ENCODE measurements around the gene MACF1. TPM values are rescaled to one million over a fixed set of nuclear protein-coding genes. Genes with fewer than 3 reads are reported as not detected.
"Not testable (repeated sequence)": the region's sequence is repeated elsewhere in the genome, so short reads cannot be mapped to it uniquely, and the experiment has no call there.

The MACF1 gene
- total and polyA plus RNA-seq, 5 donors from 2014 or later: 21.8 to 431 (median 26.2) TPM

GRCh38 chr1:39453603-39454002 is 249.1 kb downstream of the MACF1 start:
- no peaks in the 10 kb centered on the region for H3K9me3 ChIP-seq (ENCODE audit: control insufficient read depth in 2 of 2, low read length in 2 of 2)
- peaks cover 94% of the 10 kb centered on the region for H3K36me3 ChIP-seq (ENCODE audit: control insufficient read depth, insufficient read depth, low read length)
- Mint-ChIP-seq H3K4me3 (no peak overlapping the region), H3K27ac (peak overlapping the region in 1 of 3 donors; percentile 55), H3K27me3 (no peaks in the 10 kb centered on the region), H3K36me3 (peaks cover 56% of the 10 kb centered on the region), H3K4me1 (no peaks in the 10 kb centered on the region), H3K9me3 (no peaks in the 10 kb centered on the region)
- no peak overlapping the region for H3K4me3 ChIP-seq (ENCODE audit: low read depth, low read length)
- H3K27ac ChIP-seq (ENCODE audit: insufficient read depth, low read length, poor library complexity, severe bottlenecking): no peak overlapping the region
- no peaks in the 10 kb centered on the region for H3K4me1 ChIP-seq (ENCODE audit: control insufficient read depth, insufficient read depth, low read length, poor library complexity, severe bottlenecking)
- DNase-seq: no peak
- no peaks in the 10 kb centered on the region for H3K27me3 ChIP-seq (ENCODE audit: control insufficient read depth, insufficient read depth, low read length)
- ATAC-seq (ENCODE audit: low read depth in 2 of 2): no peak

GRCh38 chr1:39458991-39459390 is 254.5 kb downstream of the MACF1 start:
- H3K27ac Mint-ChIP-seq: no peak overlapping the region
- H3K9me3 Mint-ChIP-seq: no peaks in the 10 kb centered on the region
- no peaks in the 10 kb centered on the region for H3K27me3 Mint-ChIP-seq
- H3K27ac ChIP-seq (ENCODE audit: insufficient read depth, low read length, poor library complexity, severe bottlenecking): no peak overlapping the region
- no peak overlapping the region for H3K4me3 Mint-ChIP-seq
- DNase-seq: no peak
- H3K4me1 Mint-ChIP-seq: no peaks in the 10 kb centered on the region
- no peak for ATAC-seq (ENCODE audit: low read depth in 2 of 2)
- no peaks in the 10 kb centered on the region for H3K9me3 ChIP-seq (ENCODE audit: control insufficient read depth in 2 of 2, low read length in 2 of 2)
- no peaks in the 10 kb centered on the region for H3K27me3 ChIP-seq (ENCODE audit: control insufficient read depth, insufficient read depth, low read length)
- no peak overlapping the region for H3K4me3 ChIP-seq (ENCODE audit: low read depth, low read length)
- H3K4me1 ChIP-seq (ENCODE audit: control insufficient read depth, insufficient read depth, low read length, poor library complexity, severe bottlenecking): no peaks in the 10 kb centered on the region
- H3K36me3 ChIP-seq (ENCODE audit: control insufficient read depth, insufficient read depth, low read length): peaks cover 97% of the 10 kb centered on the region
- peaks cover 67% of the 10 kb centered on the region for H3K36me3 Mint-ChIP-seq

GRCh38 chr1:39462074-39462473 is 257.6 kb downstream of the MACF1 start:
- Histone ChIP-seq H3K9me3 (ENCODE audit: control insufficient read depth in 2 of 2, low read length in 2 of 2) (no peaks in the 10 kb centered on the region), H3K27me3 (ENCODE audit: control insufficient read depth, insufficient read depth, low read length) (no peaks in the 10 kb centered on the region), H3K4me3 (ENCODE audit: low read depth, low read length) (no peak overlapping the region), H3K4me1 (ENCODE audit: control insufficient read depth, insufficient read depth, low read length, poor library complexity, severe bottlenecking) (no peaks in the 10 kb centered on the region), H3K36me3 (ENCODE audit: control insufficient read depth, insufficient read depth, low read length) (peaks cover 95% of the 10 kb centered on the region), H3K27ac (ENCODE audit: insufficient read depth, low read length, poor library complexity, severe bottlenecking) (no peak overlapping the region)
- no peaks in the 10 kb centered on the region for H3K27me3 Mint-ChIP-seq
- H3K4me3 Mint-ChIP-seq: no peak overlapping the region
- ATAC-seq (ENCODE audit: low read depth in 2 of 2) (no peak), DNase-seq (no peak)
- peaks cover 0 to 2% (median 0%) of the 10 kb centered on the region in 4 donors for H3K4me1 Mint-ChIP-seq
- no peak overlapping the region for H3K27ac Mint-ChIP-seq
- no peaks in the 10 kb centered on the region for H3K9me3 Mint-ChIP-seq
- peaks cover 58% of the 10 kb centered on the region for H3K36me3 Mint-ChIP-seq

- Mint-ChIP-seq H3K27me3 (no peaks in the 10 kb centered on the region), H3K27ac (peak overlapping the region in 2 of 3 donors; percentile 52 to 60), H3K36me3 (peaks cover 39% of the 10 kb centered on the region), H3K4me3 (no peak overlapping the region), H3K9me3 (no peaks in the 10 kb centered on the region), H3K4me1 (peaks cover 0 to 4% (median 1%) of the 10 kb centered on the region in 4 donors)
- DNase-seq: no peak
- H3K36me3 ChIP-seq (ENCODE audit: control insufficient read depth, insufficient read depth, low read length): peaks cover 89% of the 10 kb centered on the region
- H3K9me3 ChIP-seq (ENCODE audit: control insufficient read depth in 2 of 2, low read length in 2 of 2): no peaks in the 10 kb centered on the region
- H3K4me3 ChIP-seq (ENCODE audit: low read depth, low read length): no peak overlapping the region
- ATAC-seq (ENCODE audit: low read depth in 2 of 2): no peak
- no peak overlapping the region for H3K27ac ChIP-seq (ENCODE audit: insufficient read depth, low read length, poor library complexity, severe bottlenecking)
- no peaks in the 10 kb centered on the region for H3K27me3 ChIP-seq (ENCODE audit: control insufficient read depth, insufficient read depth, low read length)
- no peaks in the 10 kb centered on the region for H3K4me1 ChIP-seq (ENCODE audit: control insufficient read depth, insufficient read depth, low read length, poor library complexity, severe bottlenecking)
These were observed 262.1 kb downstream of the MACF1 start for GRCh38 chr1:39466413-39467107.

- not testable (repeated sequence) for H3K9me3 ChIP-seq (ENCODE audit: control insufficient read depth in 2 of 2, low read length in 2 of 2); DNase-seq; H3K27ac ChIP-seq (ENCODE audit: insufficient read depth, low read length, poor library complexity, severe bottlenecking); H3K9me3 Mint-ChIP-seq; ATAC-seq (ENCODE audit: low read depth in 2 of 2); H3K27me3 Mint-ChIP-seq; H3K4me3 Mint-ChIP-seq; H3K4me1 Mint-ChIP-seq; H3K27me3 ChIP-seq (ENCODE audit: control insufficient read depth, insufficient read depth, low read length); H3K4me1 ChIP-seq (ENCODE audit: control insufficient read depth, insufficient read depth, low read length, poor library complexity, severe bottlenecking); H3K4me3 ChIP-seq (ENCODE audit: low read depth, low read length)
- Mint-ChIP-seq H3K27ac (peak overlapping the region in 1 of 3 donors; percentile 22), H3K36me3 (peaks cover 37% of the 10 kb centered on the region)
- peaks cover 89% of the 10 kb centered on the region for H3K36me3 ChIP-seq (ENCODE audit: control insufficient read depth, insufficient read depth, low read length)
These were observed 262.7 kb downstream of the MACF1 start for GRCh38 chr1:39467108-39467720.

GRCh38 chr1:39469150-39469549 is 264.7 kb downstream of the MACF1 start:
- Histone ChIP-seq H3K4me1 (ENCODE audit: control insufficient read depth, insufficient read depth, low read length, poor library complexity, severe bottlenecking) (no peaks in the 10 kb centered on the region), H3K4me3 (ENCODE audit: low read depth, low read length) (no peak overlapping the region), H3K9me3 (ENCODE audit: control insufficient read depth in 2 of 2, low read length in 2 of 2) (no peaks in the 10 kb centered on the region), H3K36me3 (ENCODE audit: control insufficient read depth, insufficient read depth, low read length) (peaks cover 87% of the 10 kb centered on the region), H3K27me3 (ENCODE audit: control insufficient read depth, insufficient read depth, low read length) (no peaks in the 10 kb centered on the region), H3K27ac (ENCODE audit: insufficient read depth, low read length, poor library complexity, severe bottlenecking) (no peak overlapping the region)
- ATAC-seq (ENCODE audit: low read depth in 2 of 2): no peak
- Mint-ChIP-seq H3K27ac (peak overlapping the region; percentile 32 to 79 (median 47)), H3K4me1 (peaks cover 0 to 4% (median 1%) of the 10 kb centered on the region in 4 donors), H3K4me3 (no peak overlapping the region), H3K9me3 (no peaks in the 10 kb centered on the region), H3K27me3 (no peaks in the 10 kb centered on the region), H3K36me3 (peaks cover 37% of the 10 kb centered on the region)
- no peak for DNase-seq

- no peak for ATAC-seq (ENCODE audit: low read depth in 2 of 2)
- Histone ChIP-seq H3K27ac (ENCODE audit: insufficient read depth, low read length, poor library complexity, severe bottlenecking) (no peak overlapping the region), H3K27me3 (ENCODE audit: control insufficient read depth, insufficient read depth, low read length) (no peaks in the 10 kb centered on the region), H3K4me3 (ENCODE audit: low read depth, low read length) (no peak overlapping the region), H3K9me3 (ENCODE audit: control insufficient read depth in 2 of 2, low read length in 2 of 2) (no peaks in the 10 kb centered on the region), H3K4me1 (ENCODE audit: control insufficient read depth, insufficient read depth, low read length, poor library complexity, severe bottlenecking) (no peaks in the 10 kb centered on the region), H3K36me3 (ENCODE audit: control insufficient read depth, insufficient read depth, low read length) (peaks cover 85% of the 10 kb centered on the region)
- Mint-ChIP-seq H3K4me3 (no peak overlapping the region), H3K36me3 (peaks cover 39% of the 10 kb centered on the region), H3K9me3 (no peaks in the 10 kb centered on the region), H3K4me1 (peaks cover 0 to 4% (median 1%) of the 10 kb centered on the region in 4 donors), H3K27ac (peak overlapping the region in 1 of 3 donors; percentile 47), H3K27me3 (no peaks in the 10 kb centered on the region)
- DNase-seq: no peak
These were observed 265.5 kb downstream of the MACF1 start for GRCh38 chr1:39470040-39470439.

GRCh38 chr1:39472826-39473225 is 268.3 kb downstream of the MACF1 start:
- H3K27ac ChIP-seq (ENCODE audit: insufficient read depth, low read length, poor library complexity, severe bottlenecking): no peak overlapping the region
- H3K9me3 ChIP-seq (ENCODE audit: control insufficient read depth in 2 of 2, low read length in 2 of 2): no peaks in the 10 kb centered on the region
- no peaks in the 10 kb centered on the region for H3K27me3 ChIP-seq (ENCODE audit: control insufficient read depth, insufficient read depth, low read length)
- Mint-ChIP-seq H3K4me3 (no peak overlapping the region), H3K27me3 (no peaks in the 10 kb centered on the region), H3K4me1 (peaks cover 0 to 4% (median under 1%) of the 10 kb centered on the region in 4 donors), H3K9me3 (no peaks in the 10 kb centered on the region), H3K27ac (no peak overlapping the region), H3K36me3 (peaks cover 46% of the 10 kb centered on the region)
- no peaks in the 10 kb centered on the region for H3K4me1 ChIP-seq (ENCODE audit: control insufficient read depth, insufficient read depth, low read length, poor library complexity, severe bottlenecking)
- no peak overlapping the region for H3K4me3 ChIP-seq (ENCODE audit: low read depth, low read length)
- DNase-seq (no peak), ATAC-seq (ENCODE audit: low read depth in 2 of 2) (no peak)
- H3K36me3 ChIP-seq (ENCODE audit: control insufficient read depth, insufficient read depth, low read length): peaks cover 73% of the 10 kb centered on the region

All from CD4-positive, CD25-positive, alpha-beta regulatory T cell (primary cell).